Left ventricle myocardium inferior (tissue), 1 donor: ENCODE data around the gene SYCP3. TPM values are rescaled to one million over a fixed set of nuclear protein-coding genes. Genes with fewer than 3 reads are reported as not detected.

Experiments used
- DNase-seq: peaks from one replicate; pipeline ENCODE4 v3.0.0-alpha.2; 2020
- H3K27ac ChIP-seq: fragments of 200-600 bp; replicated peaks from 2 replicates; pipeline ENCODE4 v1.8.0; 2021
- H3K27me3 ChIP-seq: fragments of 200-600 bp; 2 replicates; pipeline ENCODE4 v1.8.0; 2021; ENCODE audit warnings: low read depth
- H3K36me3 ChIP-seq: fragments of 200-600 bp; 2 replicates; pipeline ENCODE4 v1.8.0; 2021
- H3K4me1 ChIP-seq: fragments of 200-600 bp; 2 replicates; pipeline ENCODE4 v1.8.0; 2021
- H3K4me3 ChIP-seq: fragments of 200-600 bp; 2 replicates; pipeline ENCODE4 v1.8.0; 2021; ENCODE audit warnings: mild to moderate bottlenecking, moderate library complexity
- H3K9me3 ChIP-seq: fragments of 200-600 bp; replicated peaks from 2 replicates; pipeline ENCODE4 v1.8.0; 2021
- intact Hi-C: fragments of 100-400 bp; cut with micrococcal nuclease; formaldehyde crosslinking; loops from one replicate; pipeline ENCODE4 v1.11.0; 2022
- long read RNA-seq: library from polyadenylated mRNA; unstranded; transcript quantifications from one replicate; pipeline ENCODE4 v2.0.0, GENCODE V29; 2021
- total RNA-seq: library from RNA; stranded (reverse); fragmentation: NEBNext Ultra II Directional; extraction: Animal tissue kit (Norgen Biotek cat#: 25700); gene quantifications from one replicate; pipeline ENCODE4 v1.2.1, GENCODE V29; 2021
- TF ChIP-seq, protein P1 (sequence below): fragments of 200-600 bp; IDR thresholded peaks from 2 replicates; pipeline ENCODE4 v1.8.0; 2021; ENCODE audit warnings: antibody characterized with exemption, mild to moderate bottlenecking, borderline replicate concordance
- donor health status: DM: no; HTN: yes; CAD: no; lungs with severe emphysema.

SYCP3 gene
- total RNA-seq, result not detected
- long read RNA-seq, result 0 reads

DNA sequence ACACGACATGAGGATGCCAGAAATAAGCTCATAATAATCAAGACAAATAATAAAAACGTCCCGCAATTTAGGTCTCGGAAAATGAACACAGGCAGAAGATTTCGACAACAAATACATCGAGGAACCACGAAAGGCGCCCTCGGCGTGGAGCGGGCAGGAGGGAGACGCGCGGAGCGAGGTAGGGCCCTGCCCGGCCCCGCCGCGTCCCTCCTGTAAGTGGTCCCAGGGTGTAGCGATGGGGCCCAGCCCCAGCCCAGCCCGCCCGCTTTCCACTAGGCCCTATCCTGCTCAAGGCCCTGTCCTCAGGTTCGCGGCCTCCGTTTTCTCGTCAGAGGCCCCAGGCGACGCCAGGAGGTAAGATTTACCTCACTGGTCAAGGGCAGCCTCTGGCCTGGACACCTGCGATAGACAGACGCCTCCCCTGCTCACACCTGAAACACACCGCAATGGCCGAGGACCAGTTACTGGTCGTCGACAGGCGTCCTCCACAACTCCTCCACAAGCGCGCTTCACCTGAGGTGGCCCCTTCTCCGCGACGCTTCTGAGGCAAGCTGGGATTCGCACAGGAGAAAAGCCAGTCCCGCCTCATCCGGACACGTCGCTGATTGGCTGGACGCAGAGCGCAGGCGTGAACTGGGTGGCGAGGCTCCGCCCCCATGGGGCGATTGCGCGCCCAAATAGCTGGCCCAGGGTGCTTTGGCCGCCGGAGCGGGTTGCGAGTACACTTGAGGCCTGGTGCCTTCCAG is at the start of gene SYCP3:
TSS of gene SYCP3 (minus strand) at position 543 of the 746 bp plus-strand sequence. CDS start 1,527 bp downstream, outside the sequence.
- no peak within 1 kb of the TSS for H3K27ac ChIP-seq
- peaks cover 4% of the 10 kb centered on the region for H3K4me1 ChIP-seq
- TF ChIP-seq, protein P1, sequence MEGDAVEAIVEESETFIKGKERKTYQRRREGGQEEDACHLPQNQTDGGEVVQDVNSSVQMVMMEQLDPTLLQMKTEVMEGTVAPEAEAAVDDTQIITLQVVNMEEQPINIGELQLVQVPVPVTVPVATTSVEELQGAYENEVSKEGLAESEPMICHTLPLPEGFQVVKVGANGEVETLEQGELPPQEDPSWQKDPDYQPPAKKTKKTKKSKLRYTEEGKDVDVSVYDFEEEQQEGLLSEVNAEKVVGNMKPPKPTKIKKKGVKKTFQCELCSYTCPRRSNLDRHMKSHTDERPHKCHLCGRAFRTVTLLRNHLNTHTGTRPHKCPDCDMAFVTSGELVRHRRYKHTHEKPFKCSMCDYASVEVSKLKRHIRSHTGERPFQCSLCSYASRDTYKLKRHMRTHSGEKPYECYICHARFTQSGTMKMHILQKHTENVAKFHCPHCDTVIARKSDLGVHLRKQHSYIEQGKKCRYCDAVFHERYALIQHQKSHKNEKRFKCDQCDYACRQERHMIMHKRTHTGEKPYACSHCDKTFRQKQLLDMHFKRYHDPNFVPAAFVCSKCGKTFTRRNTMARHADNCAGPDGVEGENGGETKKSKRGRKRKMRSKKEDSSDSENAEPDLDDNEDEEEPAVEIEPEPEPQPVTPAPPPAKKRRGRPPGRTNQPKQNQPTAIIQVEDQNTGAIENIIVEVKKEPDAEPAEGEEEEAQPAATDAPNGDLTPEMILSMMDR, result no peak
- H3K9me3 ChIP-seq, result no peaks in the 10 kb centered on the region
- intact Hi-C loops, result no loop called here
- no peak within 1 kb of the TSS for H3K4me3 ChIP-seq
- peaks cover 68% of the 10 kb centered on the region for H3K36me3 ChIP-seq
- no peaks in the 10 kb centered on the region for H3K27me3 ChIP-seq
- DNase-seq, result no peak

DNA sequence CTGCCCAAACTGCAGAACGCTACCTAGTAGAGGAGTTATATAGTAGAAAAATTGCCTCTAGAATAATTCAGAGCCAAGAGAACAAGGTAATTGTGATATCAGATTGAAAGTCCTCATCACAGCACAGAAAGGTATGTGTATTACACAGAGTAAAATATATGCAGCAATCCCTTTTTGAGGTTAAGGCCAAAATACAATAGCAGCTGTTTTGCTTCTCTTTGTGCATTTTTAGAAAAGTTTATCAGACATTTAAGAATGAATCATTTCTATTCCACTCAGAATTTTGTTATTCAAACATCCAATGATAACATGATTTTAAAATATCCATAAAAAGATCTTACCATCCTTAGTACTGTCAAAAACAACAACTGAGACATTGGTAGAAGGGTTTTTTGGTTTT is 46.4 kb upstream of the SYCP3 start:
- DNase-seq, result no peak
- H3K9me3 ChIP-seq, result no peaks in the 10 kb centered on the region
- TF ChIP-seq, protein P1, result no peak
- peaks cover 45% of the 10 kb centered on the region for H3K36me3 ChIP-seq
- H3K4me1 ChIP-seq, result peaks cover 16% of the 10 kb centered on the region
- H3K27ac ChIP-seq, result no peak overlapping the region
- H3K27me3 ChIP-seq, result no peaks in the 10 kb centered on the region
- no peak overlapping the region for H3K4me3 ChIP-seq
- intact Hi-C loops, result no loop called here

DNA sequence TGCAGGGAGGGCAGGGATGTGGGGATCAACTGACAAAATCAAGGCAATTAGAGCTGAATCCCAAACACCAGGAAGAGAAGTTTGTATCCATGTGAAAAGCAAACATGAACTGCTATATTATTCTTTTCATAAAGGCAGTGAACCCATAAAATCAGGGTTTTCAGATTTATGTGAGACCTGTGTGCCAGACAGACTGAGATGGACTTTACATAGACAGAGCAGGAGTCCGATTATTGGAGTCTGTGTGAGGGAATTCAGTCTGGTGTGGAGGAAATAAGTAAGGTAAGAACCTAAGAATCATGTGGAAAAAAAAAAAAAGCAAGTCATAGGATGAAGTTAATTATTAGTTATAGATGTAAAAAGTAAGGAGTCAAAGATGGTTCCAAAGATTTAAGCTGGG is 45.1 kb upstream of the SYCP3 start:
- Histone ChIP-seq H3K27me3 (no peaks in the 10 kb centered on the region), H3K9me3 (no peaks in the 10 kb centered on the region), H3K27ac (peak overlapping the region; percentile 60), H3K4me3 (no peak overlapping the region), H3K4me1 (peaks cover 16% of the 10 kb centered on the region), H3K36me3 (peaks cover 49% of the 10 kb centered on the region)
- TF ChIP-seq, protein P1, result no peak
- intact Hi-C loops, result no loop called here
- no peak for DNase-seq

DNA sequence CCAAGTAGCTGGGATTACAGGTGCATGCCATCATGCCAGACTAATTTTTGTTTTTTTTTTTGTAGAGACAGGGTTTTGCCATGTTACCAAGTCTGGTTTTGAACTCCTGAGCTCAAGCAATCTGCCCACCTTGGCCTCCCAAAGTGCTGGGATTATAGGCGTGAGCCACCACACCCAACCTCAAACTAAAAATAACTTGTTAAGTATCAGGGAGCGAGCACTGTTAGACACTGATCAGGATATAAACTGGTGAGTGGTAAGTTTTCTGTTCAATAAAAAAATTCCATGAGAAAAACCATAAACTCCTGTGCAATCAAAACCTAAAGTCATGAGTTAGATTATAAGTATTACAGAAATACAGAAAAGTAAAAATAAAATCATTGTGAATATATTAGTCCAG is 44.6 kb upstream of the SYCP3 start:
- Histone ChIP-seq H3K9me3 (no peaks in the 10 kb centered on the region), H3K4me1 (peaks cover 16% of the 10 kb centered on the region), H3K27ac (peak overlapping the region; percentile 60), H3K27me3 (no peaks in the 10 kb centered on the region), H3K4me3 (no peak overlapping the region), H3K36me3 (peaks cover 44% of the 10 kb centered on the region)
- TF ChIP-seq, protein P1, result no peak
- no peak for DNase-seq
- intact Hi-C loops, result no loop called here

DNA sequence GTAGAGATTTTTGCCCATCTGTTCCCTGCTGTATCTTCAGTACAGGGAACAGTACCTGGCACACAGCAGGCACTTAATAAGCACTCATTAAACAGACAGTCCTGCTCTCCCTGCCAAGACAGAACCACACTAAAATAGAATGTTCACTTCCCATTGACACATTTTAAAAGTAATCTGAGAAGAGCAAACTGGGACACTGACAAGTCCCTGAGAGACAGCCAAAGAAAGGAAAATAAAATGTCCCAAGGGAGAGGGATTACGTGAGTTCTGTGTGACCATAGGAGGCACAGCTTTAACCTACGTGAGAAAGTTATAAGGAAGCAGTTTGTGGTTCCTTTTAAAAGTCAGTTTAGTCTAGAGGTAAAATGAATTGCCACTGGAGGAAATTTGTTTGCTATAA is 43.9 kb upstream of the SYCP3 start:
- Histone ChIP-seq H3K27me3 (no peaks in the 10 kb centered on the region), H3K9me3 (no peaks in the 10 kb centered on the region), H3K4me3 (no peak overlapping the region), H3K36me3 (peaks cover 37% of the 10 kb centered on the region), H3K4me1 (peaks cover 21% of the 10 kb centered on the region), H3K27ac (peak overlapping the region; percentile 60)
- TF ChIP-seq, protein P1, result no peak
- no peak for DNase-seq
- intact Hi-C loops, result no loop called here
